Measurements from ENCODE around the gene CRYL1. TPM values are rescaled to one million over a fixed set of nuclear protein-coding genes. Genes with fewer than 3 reads are reported as not detected.

CRYL1 gene
- total RNA-seq, 1 experiment from 2014 or later, result 6.7 TPM

- no peak for TF ChIP-seq CTCF (IDR thresholded peaks at IDR 0.05; ENCODE audit: insufficient read depth in 1 of 2, low read depth in 1 of 2, low read length in 1 of 2, severe bottlenecking in 1 of 2, unreplicated experiment in 1 of 2)
- CTCF ChIA-PET, result no interaction called here
Measured at GRCh38 chr13:20442375-20442774, 83.3 kb downstream of the CRYL1 start.

GRCh38 chr13:20441879-20442278 is 83.8 kb downstream of the CRYL1 start:
- CTCF ChIA-PET, result no interaction called here
- no peak for TF ChIP-seq CTCF (IDR thresholded peaks at IDR 0.05; ENCODE audit: insufficient read depth in 1 of 2, low read depth in 1 of 2, low read length in 1 of 2, severe bottlenecking in 1 of 2, unreplicated experiment in 1 of 2)
- Mint-ChIP-seq H3K27me3 (ENCODE audit: insufficient read depth, unreplicated experiment) (peaks cover 8% of the 10 kb centered on the region), H3K36me3 (ENCODE audit: insufficient read depth, unreplicated experiment) (no peaks in the 10 kb centered on the region), H3K4me3 (ENCODE audit: unreplicated experiment) (no peak overlapping the region), H3K9me3 (ENCODE audit: unreplicated experiment) (no peaks in the 10 kb centered on the region), H3K27ac (ENCODE audit: unreplicated experiment) (no peak overlapping the region), H3K4me1 (ENCODE audit: low read depth, unreplicated experiment) (no peaks in the 10 kb centered on the region)
- intact Hi-C loops (cut with micrococcal nuclease; ENCODE audit: unreplicated experiment), result no loop called here
- BruUV-seq (replicated peaks), result no TSS peak
- H3K4me1 ChIP-seq, result no peaks in the 10 kb centered on the region
- no peak for DNase-seq
- H3K36me3 ChIP-seq (ENCODE audit: control insufficient read depth, insufficient read depth, low read length), result no peaks in the 10 kb centered on the region
- H3K4me3 ChIP-seq (ENCODE audit: low read depth, low read length), result no peak overlapping the region
- no peaks in the 10 kb centered on the region for H3K27me3 ChIP-seq (replicated peaks; ENCODE audit: control insufficient read depth, insufficient read depth, low read length)
- H3K9me3 ChIP-seq, result peaks cover 8% of the 10 kb centered on the region
- POLR2A ChIA-PET, result no interaction called here

More at GRCh38 chr13:20442375-20442774, 83.3 kb downstream of the CRYL1 start:
- intact Hi-C loops (cut with micrococcal nuclease; ENCODE audit: unreplicated experiment), result no loop called here
- Histone ChIP-seq H3K4me1 (no peaks in the 10 kb centered on the region), H3K36me3 (ENCODE audit: control insufficient read depth, insufficient read depth, low read length) (no peaks in the 10 kb centered on the region), H3K27me3 (replicated peaks; ENCODE audit: control insufficient read depth, insufficient read depth, low read length) (no peaks in the 10 kb centered on the region), H3K4me3 (ENCODE audit: low read depth, low read length) (no peak overlapping the region), H3K9me3 (peaks cover 8% of the 10 kb centered on the region)
- no peaks in the 10 kb centered on the region for H3K36me3 Mint-ChIP-seq (ENCODE audit: insufficient read depth, unreplicated experiment)
- DNase-seq, result no peak
- H3K4me1 Mint-ChIP-seq (ENCODE audit: low read depth, unreplicated experiment), result no peaks in the 10 kb centered on the region
- BruUV-seq (replicated peaks), result no TSS peak
- H3K27me3 Mint-ChIP-seq (ENCODE audit: insufficient read depth, unreplicated experiment), result peaks cover 8% of the 10 kb centered on the region
- POLR2A ChIA-PET, result no interaction called here
- H3K27ac Mint-ChIP-seq (ENCODE audit: unreplicated experiment), result no peak overlapping the region
- peaks cover 3% of the 10 kb centered on the region for H3K9me3 Mint-ChIP-seq (ENCODE audit: unreplicated experiment)
- H3K4me3 Mint-ChIP-seq (ENCODE audit: unreplicated experiment), result no peak overlapping the region

GRCh38 chr13:20441056-20441455 is 84.6 kb downstream of the CRYL1 start:
- DNase-seq, result no peak
- Mint-ChIP-seq H3K9me3 (ENCODE audit: unreplicated experiment) (no peaks in the 10 kb centered on the region), H3K27ac (ENCODE audit: unreplicated experiment) (no peak overlapping the region), H3K4me1 (ENCODE audit: low read depth, unreplicated experiment) (no peaks in the 10 kb centered on the region), H3K27me3 (ENCODE audit: insufficient read depth, unreplicated experiment) (peaks cover 8% of the 10 kb centered on the region), H3K4me3 (ENCODE audit: unreplicated experiment) (no peak overlapping the region), H3K36me3 (ENCODE audit: insufficient read depth, unreplicated experiment) (no peaks in the 10 kb centered on the region)
- ChIA-PET POLR2A (no interaction called here), CTCF (no interaction called here)
- no peaks in the 10 kb centered on the region for H3K4me1 ChIP-seq
- no peak overlapping the region for H3K4me3 ChIP-seq (ENCODE audit: low read depth, low read length)
- no peaks in the 10 kb centered on the region for H3K36me3 ChIP-seq (ENCODE audit: control insufficient read depth, insufficient read depth, low read length)
- intact Hi-C loops (cut with micrococcal nuclease; ENCODE audit: unreplicated experiment), result no loop called here
- BruUV-seq (replicated peaks), result no TSS peak
- TF ChIP-seq CTCF (IDR thresholded peaks at IDR 0.05; ENCODE audit: insufficient read depth in 1 of 2, low read depth in 1 of 2, low read length in 1 of 2, severe bottlenecking in 1 of 2, unreplicated experiment in 1 of 2), result no peak
- no peaks in the 10 kb centered on the region for H3K27me3 ChIP-seq (replicated peaks; ENCODE audit: control insufficient read depth, insufficient read depth, low read length)
- H3K9me3 ChIP-seq, result peaks cover 7% of the 10 kb centered on the region

Data from Caco-2 (cell line).